Mammary epithelial cell (primary cell): ENCODE results near the gene KRTAP13-1.

Experiments
- CTCF ChIP-seq, 2 donors: IDR thresholded peaks in 1 of 2; conservative IDR thresholded peaks in 1 of 2; 2 replicates each; pipeline ENCODE4 v1.5.1; 2011 to 2012; ENCODE audit warnings: inconsistent platforms in 2 of 2, low read length in 2 of 2, mild to moderate bottlenecking in 2 of 2, control low read depth in 1 of 2, low read depth in 1 of 2; ENCODE audit not compliant: insufficient read depth in 1 of 2; ENCODE audit errors: extremely low read depth in 1 of 2
- EZH2 ChIP-seq: IDR thresholded peaks from 2 replicates; pipeline ENCODE4 v1.6.1; 2012; ENCODE audit warnings: low read length, inconsistent platforms, borderline replicate concordance

DNA sequence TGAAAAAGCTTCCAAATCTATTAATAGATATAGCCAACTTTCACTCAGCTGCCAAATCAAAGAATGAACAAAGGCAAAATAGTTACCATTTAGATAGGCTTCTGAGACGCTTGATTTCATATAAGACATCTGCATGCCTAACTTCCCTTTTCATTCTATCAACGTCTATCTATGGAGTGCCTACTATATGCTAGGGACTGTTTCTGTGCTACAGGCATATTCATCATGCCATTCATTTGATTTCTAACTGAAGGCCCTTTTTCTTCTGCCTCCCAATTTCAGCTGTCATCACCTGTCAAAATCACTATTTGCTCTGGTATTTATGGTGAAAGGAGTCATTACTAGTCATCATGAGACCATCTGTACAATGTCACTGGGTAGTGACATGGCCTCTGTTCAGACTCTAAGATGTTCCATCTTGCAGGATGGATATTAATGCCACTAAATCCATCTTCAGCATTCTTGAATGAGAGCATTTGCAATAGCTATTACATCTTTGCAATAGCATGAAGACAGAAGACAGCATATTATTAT, 4.3 kb upstream of the KRTAP13-1 start:
- TF ChIP-seq CTCF (conservative IDR thresholded peaks at IDR 0.05 in 1 of 2, IDR thresholded peaks at IDR 0.05 in 1 of 2; ENCODE audit: extremely low read depth in 1 of 2, insufficient read depth in 1 of 2, low read depth in 1 of 2, low read length in 2 of 2) = no peak
- TF ChIP-seq EZH2 = no peak
